ENCODE measurements around the gene FLNC. TPM values are rescaled to one million over a fixed set of nuclear protein-coding genes. Genes with fewer than 3 reads are reported as not detected.

The FLNC gene
- total RNA-seq, 1 donor from 2014 or later: 11.7 TPM

- H3K4me1 ChIP-seq: peaks cover 5% of the 10 kb centered on the region
- H3K4me3 ChIP-seq: no peak overlapping the region
- H3K9me3 ChIP-seq: no peaks in the 10 kb centered on the region
- H3K27ac ChIP-seq: no peak overlapping the region
- DNase-seq (no peak), ATAC-seq (no peak)
- TF ChIP-seq CTCF (IDR thresholded peaks at IDR 0.05): no peak
- no peaks in the 10 kb centered on the region for H3K36me3 ChIP-seq
- intact Hi-C loops (cut with DNase I): no loop called here
- no peaks in the 10 kb centered on the region for H3K27me3 ChIP-seq (ENCODE audit: low read depth)
Observed at GRCh38 chr7:128810997-128811396, 19.2 kb upstream of the FLNC start.

GRCh38 chr7:128811631-128812430 is 18.4 kb upstream of the FLNC start:
- Histone ChIP-seq H3K4me3 (no peak overlapping the region), H3K27me3 (ENCODE audit: low read depth) (no peaks in the 10 kb centered on the region), H3K36me3 (no peaks in the 10 kb centered on the region), H3K27ac (no peak overlapping the region), H3K9me3 (no peaks in the 10 kb centered on the region), H3K4me1 (peaks cover 5% of the 10 kb centered on the region)
- intact Hi-C loops (cut with DNase I): no loop called here
- ATAC-seq (no peak), DNase-seq (no peak)
- no peak for TF ChIP-seq CTCF (IDR thresholded peaks at IDR 0.05)

GRCh38 chr7:128812514-128813168 is 17.6 kb upstream of the FLNC start:
- Histone ChIP-seq H3K27ac (no peak overlapping the region), H3K36me3 (no peaks in the 10 kb centered on the region), H3K9me3 (no peaks in the 10 kb centered on the region), H3K27me3 (ENCODE audit: low read depth) (no peaks in the 10 kb centered on the region), H3K4me3 (no peak overlapping the region), H3K4me1 (peaks cover 5% of the 10 kb centered on the region)
- intact Hi-C loops (cut with DNase I): no loop called here
- no peak for TF ChIP-seq CTCF (IDR thresholded peaks at IDR 0.05)
- ATAC-seq (peak in 1 of 2 donors; percentile 44), DNase-seq (peak; percentile 53)

- H3K36me3 ChIP-seq: no peaks in the 10 kb centered on the region
- no peak overlapping the region for H3K4me3 ChIP-seq
- ATAC-seq (no peak), DNase-seq (no peak)
- peaks cover 5% of the 10 kb centered on the region for H3K4me1 ChIP-seq
- no peaks in the 10 kb centered on the region for H3K27me3 ChIP-seq (ENCODE audit: low read depth)
- intact Hi-C loops (cut with DNase I): no loop called here
- no peak overlapping the region for H3K27ac ChIP-seq
- no peaks in the 10 kb centered on the region for H3K9me3 ChIP-seq
- no peak for TF ChIP-seq CTCF (IDR thresholded peaks at IDR 0.05)
Observed at GRCh38 chr7:128814499-128814898, 15.7 kb upstream of the FLNC start.

- no peak for DNase-seq
- Histone ChIP-seq H3K27ac (no peak overlapping the region), H3K27me3 (ENCODE audit: low read depth) (no peaks in the 10 kb centered on the region), H3K36me3 (no peaks in the 10 kb centered on the region), H3K4me1 (peaks cover 5% of the 10 kb centered on the region), H3K4me3 (no peak overlapping the region), H3K9me3 (no peaks in the 10 kb centered on the region)
- TF ChIP-seq CTCF (IDR thresholded peaks at IDR 0.05): no peak
- intact Hi-C loops (cut with DNase I): no loop called here
- no peak for ATAC-seq
Observed at GRCh38 chr7:128815289-128815942, 14.8 kb upstream of the FLNC start.

Measured in lower lobe of right lung (tissue), 2 donors.